Ovary (tissue), 3 donors: ENCODE data around the gene BICRAL.

Experiments used
- CTCF ChIP-seq, 3 donors: fragments of 450-650 bp in 2 of 3; fragments of 200-600 bp in 1 of 3; IDR thresholded peaks; one replicate each; pipeline versions ENCODE4 v1.5.1 to v1.8.0; 2016 to 2022; ENCODE audit warnings: antibody characterized with exemption in 3 of 3, mild to moderate bottlenecking in 1 of 3
- EP300 ChIP-seq: sonication (generic); formaldehyde crosslinking; IDR thresholded peaks from one replicate; pipeline ENCODE4 v1.6.1; 2017; ENCODE audit warnings: antibody characterized with exemption
- donor health status: DM: no; HTN: no; CAD: no.

DNA sequence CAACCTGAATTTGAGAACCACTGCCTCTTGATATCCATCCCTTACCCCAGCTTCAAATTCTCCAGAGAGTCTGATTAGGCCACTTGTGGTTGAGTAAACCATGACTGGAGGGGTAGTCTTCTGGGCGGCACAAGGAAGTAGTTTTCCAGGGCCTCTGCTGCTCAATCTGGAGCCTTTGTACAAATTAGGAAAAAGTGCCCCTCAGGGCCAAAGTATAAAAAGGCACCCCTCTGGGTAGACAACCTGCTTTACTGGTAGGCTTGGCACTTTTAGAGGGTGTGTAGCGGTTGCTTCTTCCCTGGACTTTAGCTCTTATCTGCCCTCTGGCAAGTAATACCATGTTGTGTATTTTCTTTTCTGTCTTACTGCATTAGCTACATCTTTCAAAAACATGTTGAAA, 64.7 kb downstream of the BICRAL start:
- TF ChIP-seq CTCF (IDR thresholded peaks at IDR 0.05): no peak
- TF ChIP-seq EP300: no peak
